ENCODE measurements around the gene LRRC8D. TPM values are rescaled to one million over a fixed set of nuclear protein-coding genes. Genes with fewer than 3 reads are reported as not detected.

The LRRC8D gene
- total and polyA plus RNA-seq, 9 of the 15 experiments (the other 6 are each of a cell fraction or from before 2014, with no cell fraction given), result 3.4 to 53.9 (median 15.9) TPM

DNA sequence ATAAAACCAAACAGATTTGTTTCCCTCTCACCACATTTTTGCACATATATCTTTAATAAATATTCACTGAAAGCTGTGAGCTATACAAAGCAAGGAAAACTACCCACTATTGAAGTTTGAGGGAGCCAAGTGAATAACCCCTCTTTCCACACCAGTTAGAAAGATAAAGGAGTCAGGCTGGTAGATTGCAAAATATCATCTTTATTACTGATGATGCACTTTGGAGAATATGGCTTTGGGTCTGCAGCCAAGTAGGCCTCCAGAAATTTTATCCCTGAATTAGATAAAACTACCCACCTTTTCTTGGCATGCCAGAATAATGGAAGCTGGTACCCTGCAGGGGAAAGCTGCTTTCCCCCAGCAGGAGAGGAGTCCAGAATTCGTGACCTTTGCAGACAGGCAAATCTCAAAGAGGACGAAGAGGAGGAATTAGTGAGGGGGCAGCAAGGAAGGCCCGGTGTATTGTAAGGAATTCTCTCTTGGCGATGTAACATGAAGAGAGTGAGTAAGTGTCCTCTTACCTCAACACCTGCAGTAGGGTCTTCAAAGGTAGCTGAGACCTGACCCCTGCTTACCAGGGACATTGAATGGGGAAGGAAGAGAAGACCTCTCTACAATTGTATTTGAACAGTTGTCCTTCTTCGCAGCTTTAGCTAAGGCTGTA lies 84.7 kb downstream of the LRRC8D start:
- Histone ChIP-seq H3K4me2 (ENCODE audit: insufficient read depth, low read length) (peak overlapping the region; percentile 73; the same call in 1 of the 2 replicates), H3K79me2 (ENCODE audit: control insufficient read depth, insufficient read depth, low read length) (peaks cover 90% of the 10 kb centered on the region), H3K36me3 (ENCODE audit: control insufficient read depth, insufficient read depth, low read length) (peaks cover 12% of the 10 kb centered on the region; the same call in 2 of the 3 replicates), H3K9me3 (replicated peaks; ENCODE audit: control insufficient read depth, insufficient read depth, low read depth, low read length) (no peaks in the 10 kb centered on the region), H3K27me3 (ENCODE audit: control insufficient read depth in 2 of 2, insufficient read depth in 2 of 2, low read length in 2 of 2) (no peaks in the 10 kb centered on the region), H3K9ac (ENCODE audit: insufficient read depth in 1 of 2, low read depth in 2 of 2, low read length in 2 of 2) (peak overlapping the region in 1 of 2 experiments; percentile 72; a peak in 1 of 4 replicates), H3K27ac (ENCODE audit: extremely low read depth, low read depth, low read length) (peak overlapping the region; percentile 85), H3K9me1 (ENCODE audit: control insufficient read depth, insufficient read depth, low read length) (no peaks in the 10 kb centered on the region), H4K20me1 (replicated peaks; ENCODE audit: control insufficient read depth, insufficient read depth, low read length) (no peaks in the 10 kb centered on the region), H3K4me1 (replicated peaks in 1 of 2; ENCODE audit: control insufficient read depth in 2 of 2, insufficient read depth in 2 of 2, low read length in 2 of 2) (peaks cover 37 to 88% of the 10 kb centered on the region in 2 experiments), H3K4me3 (no peak overlapping the region), H2AFZ (ENCODE audit: low read depth, low read length) (no peak overlapping the region)
- DNase-seq (ENCODE audit: extremely low read depth in 1 of 4, low spot score in 3 of 4) (no peak), ATAC-seq (no peak), FAIRE-seq (no peak)
- intact Hi-C loops (cut with micrococcal nuclease), result loop anchor here (2.0 kb wide), 2 partner anchors 15 to 83 kb away; no protein-coding TSS in a partner anchor
- TF ChIP-seq CBX3 (IDR thresholded peaks at IDR 0.05; ENCODE audit: borderline replicate concordance in 1 of 2, low read length in 2 of 2), result no peak
- TF ChIP-seq CEBPB (tag; IDR thresholded peaks at IDR 0.05), result peak; percentile 46; the same call in 1 of the 2 replicates
- no TSS peak for BruUV-seq (replicated peaks)
- 83% methylated on average over 5 of the region's 5 CpGs for WGBS (ENCODE audit: insufficient coverage, low coverage, missing lambda C conversion rate)
- ChIA-PET CTCF (ENCODE audit: low intra/inter-chr PET ratio) (no interaction called here), POLR2A (interaction anchor here (0.6 to 1.9 kb wide), 4 partner anchors 9 to 90 kb away, joined by 3 to 6 read pairs (median 4); partner anchors contain the start of gene ZNF326)
- in situ Hi-C loops (cut with MboI), result no loop called here

DNA sequence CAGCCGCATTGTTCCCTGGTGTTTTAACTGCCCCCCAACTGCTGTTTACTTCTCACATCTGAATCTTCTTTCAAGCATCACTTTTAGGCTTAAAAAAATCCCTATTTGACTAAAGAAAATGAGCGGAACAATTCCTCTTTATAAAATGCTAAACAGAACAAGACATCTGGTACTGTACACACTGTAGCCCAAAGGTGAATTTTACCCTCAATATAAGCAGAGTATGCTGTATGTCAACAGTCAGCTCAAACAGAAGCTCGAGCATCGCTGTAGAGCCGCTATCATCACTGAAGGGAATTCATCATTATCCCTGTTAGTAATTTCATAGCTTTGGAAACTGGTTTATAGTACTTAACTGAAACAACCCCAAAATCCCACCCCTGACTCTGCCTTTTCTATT lies 85.3 kb downstream of the LRRC8D start:
- peaks cover 32 to 88% of the 10 kb centered on the region in 2 experiments for H3K4me1 ChIP-seq (replicated peaks in 1 of 2; ENCODE audit: control insufficient read depth in 2 of 2, insufficient read depth in 2 of 2, low read length in 2 of 2)
- peaks cover 90% of the 10 kb centered on the region for H3K79me2 ChIP-seq (ENCODE audit: control insufficient read depth, insufficient read depth, low read length)
- no peak for DNase-seq (ENCODE audit: extremely low read depth in 1 of 4, low spot score in 3 of 4)
- H2AFZ ChIP-seq (ENCODE audit: low read depth, low read length), result peak overlapping the region; percentile 67
- no peak for ATAC-seq
- POLR2A ChIA-PET, result interaction anchor here (0.6 to 1.9 kb wide), 4 partner anchors 10 to 89 kb away, joined by 3 to 6 read pairs (median 4); partner anchors contain the start of gene ZNF326
- H3K4me3 ChIP-seq, result no peak overlapping the region
- H3K36me3 ChIP-seq (ENCODE audit: control insufficient read depth, insufficient read depth, low read length), result peaks cover 12% of the 10 kb centered on the region; the same call in 2 of the 3 replicates
- intact Hi-C loops (cut with micrococcal nuclease), result loop anchor here (2.0 kb wide), 2 partner anchors 15 to 83 kb away; no protein-coding TSS in a partner anchor
- H3K9me3 ChIP-seq (replicated peaks; ENCODE audit: control insufficient read depth, insufficient read depth, low read depth, low read length), result no peaks in the 10 kb centered on the region
- no peaks in the 10 kb centered on the region for H3K27me3 ChIP-seq (ENCODE audit: control insufficient read depth in 2 of 2, insufficient read depth in 2 of 2, low read length in 2 of 2)
- FAIRE-seq, result no peak
- H3K9me1 ChIP-seq (ENCODE audit: control insufficient read depth, insufficient read depth, low read length), result no peaks in the 10 kb centered on the region
- BruUV-seq (replicated peaks), result no TSS peak
- CTCF ChIA-PET (ENCODE audit: low intra/inter-chr PET ratio), result no interaction called here
- peak overlapping the region in 1 of 2 experiments; percentile 61; a peak in 2 of 4 replicates for H3K9ac ChIP-seq (ENCODE audit: insufficient read depth in 1 of 2, low read depth in 2 of 2, low read length in 2 of 2)
- peak overlapping the region; percentile 73 for H3K4me2 ChIP-seq (ENCODE audit: insufficient read depth, low read length)
- no peaks in the 10 kb centered on the region for H4K20me1 ChIP-seq (replicated peaks; ENCODE audit: control insufficient read depth, insufficient read depth, low read length)
- peak overlapping the region; percentile 85 for H3K27ac ChIP-seq (ENCODE audit: extremely low read depth, low read depth, low read length)
- in situ Hi-C loops (cut with MboI), result no loop called here
- WGBS (ENCODE audit: insufficient coverage, low coverage, missing lambda C conversion rate), result 67% methylated on average over 5 of the region's 5 CpGs
- TF ChIP-seq ZNF146 (CRISPR knock-in tag; IDR thresholded peaks at IDR 0.05; ENCODE audit: unreplicated experiment) (no peak), GTF2A2 (tag; IDR thresholded peaks at IDR 0.05) (peak; percentile 32; the same call in 1 of the 2 replicates), HOXB6 (CRISPR knock-in tag; IDR thresholded peaks at IDR 0.05; ENCODE audit: borderline replicate concordance) (no peak), KLF13 (tag; IDR thresholded peaks at IDR 0.05; ENCODE audit: borderline replicate concordance, low read depth) (no peak), LARP7 (IDR thresholded peaks at IDR 0.05) (no peak)
- TF ChIP-seq, protein P1, sequence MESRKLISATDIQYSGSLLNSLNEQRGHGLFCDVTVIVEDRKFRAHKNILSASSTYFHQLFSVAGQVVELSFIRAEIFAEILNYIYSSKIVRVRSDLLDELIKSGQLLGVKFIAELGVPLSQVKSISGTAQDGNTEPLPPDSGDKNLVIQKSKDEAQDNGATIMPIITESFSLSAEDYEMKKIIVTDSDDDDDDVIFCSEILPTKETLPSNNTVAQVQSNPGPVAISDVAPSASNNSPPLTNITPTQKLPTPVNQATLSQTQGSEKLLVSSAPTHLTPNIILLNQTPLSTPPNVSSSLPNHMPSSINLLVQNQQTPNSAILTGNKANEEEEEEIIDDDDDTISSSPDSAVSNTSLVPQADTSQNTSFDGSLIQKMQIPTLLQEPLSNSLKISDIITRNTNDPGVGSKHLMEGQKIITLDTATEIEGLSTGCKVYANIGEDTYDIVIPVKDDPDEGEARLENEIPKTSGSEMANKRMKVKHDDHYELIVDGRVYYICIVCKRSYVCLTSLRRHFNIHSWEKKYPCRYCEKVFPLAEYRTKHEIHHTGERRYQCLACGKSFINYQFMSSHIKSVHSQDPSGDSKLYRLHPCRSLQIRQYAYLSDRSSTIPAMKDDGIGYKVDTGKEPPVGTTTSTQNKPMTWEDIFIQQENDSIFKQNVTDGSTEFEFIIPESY (CRISPR knock-in tag; IDR thresholded peaks at IDR 0.05), result 0 out of 2 replicates have a peak, but pooled peaks have one; percentile 33
